Measurements from ENCODE around the gene ECE1. TPM values are rescaled to one million over a fixed set of nuclear protein-coding genes. Genes with fewer than 3 reads are reported as not detected.

Gene ECE1
- total and polyA plus RNA-seq, 9 of the 15 experiments (the other 6 are each of a cell fraction or from before 2014, with no cell fraction given), result 0.56 to 34.8 (median 11.0) TPM

DNA sequence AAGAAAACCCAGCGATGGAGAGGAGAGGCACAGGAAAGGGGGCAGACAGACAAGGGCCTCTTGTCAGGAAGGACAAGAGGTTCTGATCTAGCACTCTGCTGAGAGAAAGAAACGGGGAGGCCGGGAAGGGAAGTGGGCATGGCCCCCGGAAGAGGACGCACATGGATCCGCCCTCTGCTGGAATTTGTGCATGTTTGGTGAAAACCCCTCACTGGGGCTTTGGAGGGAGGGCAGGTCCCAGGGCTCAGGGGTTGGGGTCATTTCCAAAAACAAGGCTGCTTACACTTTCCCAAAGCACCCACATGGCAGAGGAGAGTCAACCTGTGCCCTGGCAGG lies 32.4 kb upstream of the ECE1 start:
- Histone ChIP-seq H3K4me3 (no peak overlapping the region), H3K9ac (ENCODE audit: insufficient read depth in 1 of 2, low read depth in 2 of 2, low read length in 2 of 2) (peak overlapping the region in 1 of 2 experiments; percentile 58; a peak in 1 of 4 replicates), H3K4me1 (replicated peaks in 1 of 2; ENCODE audit: control insufficient read depth in 2 of 2, insufficient read depth in 2 of 2, low read length in 2 of 2) (peaks cover 48 to 53% of the 10 kb centered on the region in 2 experiments), H3K27ac (ENCODE audit: extremely low read depth, low read depth, low read length) (no peak overlapping the region), H3K9me1 (ENCODE audit: control insufficient read depth, insufficient read depth, low read length) (peaks cover 6% of the 10 kb centered on the region), H4K20me1 (replicated peaks; ENCODE audit: control insufficient read depth, insufficient read depth, low read length) (peaks cover 60% of the 10 kb centered on the region), H3K27me3 (ENCODE audit: control insufficient read depth in 2 of 2, insufficient read depth in 2 of 2, low read length in 2 of 2) (no peaks in the 10 kb centered on the region), H3K4me2 (ENCODE audit: insufficient read depth, low read length) (no peak overlapping the region), H3K79me2 (ENCODE audit: control insufficient read depth, insufficient read depth, low read length) (no peaks in the 10 kb centered on the region), H3K36me3 (ENCODE audit: control insufficient read depth, insufficient read depth, low read length) (no peaks in the 10 kb centered on the region), H3K9me3 (replicated peaks; ENCODE audit: control insufficient read depth, insufficient read depth, low read depth, low read length) (no peaks in the 10 kb centered on the region), H2AFZ (ENCODE audit: low read depth, low read length) (no peak overlapping the region)
- in situ Hi-C loops (cut with MboI) (no loop called here), intact Hi-C loops (cut with micrococcal nuclease) (no loop called here)
- ChIA-PET CTCF (ENCODE audit: low intra/inter-chr PET ratio) (no interaction called here), POLR2A (interaction anchor here (0.6 to 0.7 kb wide), 3 partner anchors 11 to 38 kb away, joined by 3 to 4 read pairs (median 3); no protein-coding TSS in a partner anchor)
- no TSS peak for BruUV-seq (replicated peaks)
- FAIRE-seq (no peak), DNase-seq (ENCODE audit: extremely low read depth in 1 of 4, low spot score in 3 of 4) (no peak), ATAC-seq (no peak)
- 55% methylated on average over 6 of the region's 6 CpGs for WGBS (ENCODE audit: insufficient coverage, low coverage, missing lambda C conversion rate)
- TF ChIP-seq, protein P1, sequence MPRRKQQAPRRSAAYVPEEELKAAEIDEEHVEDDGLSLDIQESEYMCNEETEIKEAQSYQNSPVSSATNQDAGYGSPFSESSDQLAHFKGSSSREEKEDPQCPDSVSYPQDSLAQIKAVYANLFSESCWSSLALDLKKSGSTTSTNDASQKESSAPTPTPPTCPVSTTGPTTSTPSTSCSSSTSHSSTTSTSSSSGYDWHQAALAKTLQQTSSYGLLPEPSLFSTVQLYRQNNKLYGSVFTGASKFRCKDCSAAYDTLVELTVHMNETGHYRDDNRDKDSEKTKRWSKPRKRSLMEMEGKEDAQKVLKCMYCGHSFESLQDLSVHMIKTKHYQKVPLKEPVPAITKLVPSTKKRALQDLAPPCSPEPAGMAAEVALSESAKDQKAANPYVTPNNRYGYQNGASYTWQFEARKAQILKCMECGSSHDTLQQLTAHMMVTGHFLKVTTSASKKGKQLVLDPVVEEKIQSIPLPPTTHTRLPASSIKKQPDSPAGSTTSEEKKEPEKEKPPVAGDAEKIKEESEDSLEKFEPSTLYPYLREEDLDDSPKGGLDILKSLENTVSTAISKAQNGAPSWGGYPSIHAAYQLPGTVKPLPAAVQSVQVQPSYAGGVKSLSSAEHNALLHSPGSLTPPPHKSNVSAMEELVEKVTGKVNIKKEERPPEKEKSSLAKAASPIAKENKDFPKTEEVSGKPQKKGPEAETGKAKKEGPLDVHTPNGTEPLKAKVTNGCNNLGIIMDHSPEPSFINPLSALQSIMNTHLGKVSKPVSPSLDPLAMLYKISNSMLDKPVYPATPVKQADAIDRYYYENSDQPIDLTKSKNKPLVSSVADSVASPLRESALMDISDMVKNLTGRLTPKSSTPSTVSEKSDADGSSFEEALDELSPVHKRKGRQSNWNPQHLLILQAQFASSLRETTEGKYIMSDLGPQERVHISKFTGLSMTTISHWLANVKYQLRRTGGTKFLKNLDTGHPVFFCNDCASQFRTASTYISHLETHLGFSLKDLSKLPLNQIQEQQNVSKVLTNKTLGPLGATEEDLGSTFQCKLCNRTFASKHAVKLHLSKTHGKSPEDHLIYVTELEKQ (CRISPR knock-in tag; IDR thresholded peaks at IDR 0.05), result no peak
- no peak for TF ChIP-seq ZNF134 (CRISPR knock-in tag; conservative IDR thresholded peaks at IDR 0.05)
- 0 out of 2 replicates have a peak, but pooled peaks have one; percentile 51 for TF ChIP-seq KLF1 (tag; IDR thresholded peaks at IDR 0.05)
- no peak for TF ChIP-seq ZNF644 (tag; IDR thresholded peaks at IDR 0.05; ENCODE audit: low read depth)
- no peak for TF ChIP-seq ZFPM2 (CRISPR knock-in tag; IDR thresholded peaks at IDR 0.05)
- no peak for TF ChIP-seq NRF1 (conservative IDR thresholded peaks at IDR 0.05 in 1 of 2, IDR thresholded peaks at IDR 0.05 in 1 of 2)
- 0 out of 2 replicates have a peak, but pooled peaks have one; percentile 66 for TF ChIP-seq PURB (CRISPR knock-in tag; IDR thresholded peaks at IDR 0.05; ENCODE audit: low read depth)
- no peak for TF ChIP-seq RUNX1 (IDR thresholded peaks at IDR 0.05; ENCODE audit: low read depth)
- no peak for TF ChIP-seq ADNP (tag; IDR thresholded peaks at IDR 0.05)
- TF ChIP-seq MTA1 (IDR thresholded peaks at IDR 0.05; ENCODE audit: borderline replicate concordance), result no peak
